Vagina (tissue), 2 donors: Measurements from ENCODE around the gene FANCE. TPM values are rescaled to one million over a fixed set of nuclear protein-coding genes. Genes with fewer than 3 reads are reported as not detected.

Experiments used
- DNase-seq, 2 donors: peaks; one replicate each; pipeline ENCODE4 v3.0.0-alpha.2; 2017; ENCODE audit errors: extremely low spot score in 2 of 2
- H3K27ac ChIP-seq: fragments of 200-600 bp; sonication (generic); one replicate; pipeline ENCODE4 v1.5.1; 2019
- H3K27me3 ChIP-seq: fragments of 200-600 bp; sonication (generic); one replicate; pipeline ENCODE4 v1.5.1; 2019
- H3K36me3 ChIP-seq, 2 donors: fragments of 200-600 bp; sonication (generic); one replicate each; pipeline ENCODE4 v1.5.1; 2017 to 2019
- H3K4me1 ChIP-seq: fragments of 200-600 bp; sonication (generic); one replicate; pipeline ENCODE4 v1.5.1; 2019
- H3K4me3 ChIP-seq, 2 donors: fragments of 200-600 bp; sonication (generic); 1 replicate in 1 of 2; 2 replicates in 1 of 2; pipeline ENCODE4 v1.5.1; 2016 to 2019
- H3K9me3 ChIP-seq: fragments of 200-600 bp; sonication (generic); one replicate; pipeline ENCODE4 v1.5.1; 2019
- POLR2A ChIP-seq, 2 donors: fragments of 450-650 bp; IDR thresholded peaks; one replicate each; pipeline ENCODE4 v1.6.1; 2017; ENCODE audit warnings: antibody characterized with exemption in 2 of 2, mild to moderate bottlenecking in 2 of 2, moderate library complexity in 2 of 2
- POLR2AphosphoS5 ChIP-seq, 2 donors: sonication (generic); formaldehyde crosslinking; IDR thresholded peaks; one replicate each; pipeline ENCODE4 v1.9.0; 2017; ENCODE audit warnings: antibody characterized with exemption in 2 of 2, mild to moderate bottlenecking in 2 of 2, low read depth in 1 of 2; ENCODE audit not compliant: insufficient read depth in 1 of 2
- intact Hi-C: fragments of 100-400 bp; cut with DNase I; formaldehyde crosslinking; loops from one replicate; pipeline ENCODE4 v1.15.1; 2023
- total RNA-seq: library from RNA; depleted of rRNA; stranded (reverse); fragments of >200 nt; gene quantifications from one replicate; pipeline ENCODE4 v1.2.3, GENCODE V29; 2016
- TF ChIP-seq, protein P1 (sequence below), 3 experiments: fragments of 450-650 bp in 2 of 3; fragments of 200-600 bp in 1 of 3; sonication (generic) in 1 of 3; IDR thresholded peaks; one replicate each; pipeline ENCODE4 v1.5.1; 2017 to 2019; ENCODE audit warnings: antibody characterized with exemption in 3 of 3, mild to moderate bottlenecking in 2 of 3, moderate library complexity in 2 of 3

FANCE gene
- total RNA-seq, 1 donor from 2014 or later, result 10.1 TPM

GRCh38 chr6:35507221-35507620 lies 55.1 kb downstream of the FANCE start:
- no peak for DNase-seq
- no peaks in the 10 kb centered on the region for H3K9me3 ChIP-seq
- no peak overlapping the region for H3K27ac ChIP-seq
- H3K4me1 ChIP-seq, result peaks cover 21% of the 10 kb centered on the region
- intact Hi-C loops, result no loop called here
- H3K36me3 ChIP-seq, result no peaks in the 10 kb centered on the region
- TF ChIP-seq, protein P1, sequence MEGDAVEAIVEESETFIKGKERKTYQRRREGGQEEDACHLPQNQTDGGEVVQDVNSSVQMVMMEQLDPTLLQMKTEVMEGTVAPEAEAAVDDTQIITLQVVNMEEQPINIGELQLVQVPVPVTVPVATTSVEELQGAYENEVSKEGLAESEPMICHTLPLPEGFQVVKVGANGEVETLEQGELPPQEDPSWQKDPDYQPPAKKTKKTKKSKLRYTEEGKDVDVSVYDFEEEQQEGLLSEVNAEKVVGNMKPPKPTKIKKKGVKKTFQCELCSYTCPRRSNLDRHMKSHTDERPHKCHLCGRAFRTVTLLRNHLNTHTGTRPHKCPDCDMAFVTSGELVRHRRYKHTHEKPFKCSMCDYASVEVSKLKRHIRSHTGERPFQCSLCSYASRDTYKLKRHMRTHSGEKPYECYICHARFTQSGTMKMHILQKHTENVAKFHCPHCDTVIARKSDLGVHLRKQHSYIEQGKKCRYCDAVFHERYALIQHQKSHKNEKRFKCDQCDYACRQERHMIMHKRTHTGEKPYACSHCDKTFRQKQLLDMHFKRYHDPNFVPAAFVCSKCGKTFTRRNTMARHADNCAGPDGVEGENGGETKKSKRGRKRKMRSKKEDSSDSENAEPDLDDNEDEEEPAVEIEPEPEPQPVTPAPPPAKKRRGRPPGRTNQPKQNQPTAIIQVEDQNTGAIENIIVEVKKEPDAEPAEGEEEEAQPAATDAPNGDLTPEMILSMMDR (IDR thresholded peaks at IDR 0.05), result no peak
- TF ChIP-seq POLR2A (IDR thresholded peaks at IDR 0.05) (no peak), POLR2AphosphoS5 (IDR thresholded peaks at IDR 0.05; ENCODE audit: insufficient read depth in 1 of 2, low read depth in 1 of 2) (no peak)
- no peaks in the 10 kb centered on the region for H3K27me3 ChIP-seq
- no peak overlapping the region for H3K4me3 ChIP-seq

- Histone ChIP-seq H3K4me3 (no peak overlapping the region), H3K4me1 (peaks cover 22% of the 10 kb centered on the region), H3K27me3 (no peaks in the 10 kb centered on the region), H3K9me3 (no peaks in the 10 kb centered on the region), H3K36me3 (no peaks in the 10 kb centered on the region), H3K27ac (no peak overlapping the region)
- DNase-seq, result no peak
- intact Hi-C loops, result no loop called here
- TF ChIP-seq POLR2A (IDR thresholded peaks at IDR 0.05), result no peak
- no peak for TF ChIP-seq POLR2AphosphoS5 (IDR thresholded peaks at IDR 0.05; ENCODE audit: insufficient read depth in 1 of 2, low read depth in 1 of 2)
- TF ChIP-seq, protein P1 (IDR thresholded peaks at IDR 0.05), result no peak
These were observed 55.9 kb downstream of the FANCE start for GRCh38 chr6:35508027-35508426.

DNA sequence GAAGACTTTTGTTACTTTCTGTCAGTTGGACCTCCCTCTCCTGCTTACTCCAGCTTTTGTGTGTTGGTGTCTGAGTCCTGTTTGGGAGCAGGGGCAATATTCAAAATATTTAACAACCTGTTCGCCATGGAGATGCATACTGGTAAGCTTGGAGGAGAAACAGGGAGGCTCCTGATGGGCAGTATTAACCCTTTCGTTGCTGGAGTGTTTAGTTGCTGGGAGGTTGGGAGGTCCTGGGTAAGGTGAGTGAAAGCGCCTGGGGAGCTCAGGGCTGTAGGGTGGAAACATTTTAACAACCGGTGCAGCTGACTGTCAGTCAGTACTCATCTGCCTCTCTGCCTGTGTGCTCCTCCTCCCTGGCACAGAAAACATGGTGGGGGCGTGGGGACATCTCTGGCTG lies 56.4 kb downstream of the FANCE start:
- no peaks in the 10 kb centered on the region for H3K36me3 ChIP-seq
- no peak overlapping the region for H3K27ac ChIP-seq
- H3K4me3 ChIP-seq, result no peak overlapping the region
- no peaks in the 10 kb centered on the region for H3K9me3 ChIP-seq
- no peaks in the 10 kb centered on the region for H3K27me3 ChIP-seq
- TF ChIP-seq, protein P1 (IDR thresholded peaks at IDR 0.05), result no peak
- TF ChIP-seq POLR2AphosphoS5 (IDR thresholded peaks at IDR 0.05; ENCODE audit: insufficient read depth in 1 of 2, low read depth in 1 of 2), result no peak
- no peak for TF ChIP-seq POLR2A (IDR thresholded peaks at IDR 0.05)
- peaks cover 22% of the 10 kb centered on the region for H3K4me1 ChIP-seq
- no peak for DNase-seq
- intact Hi-C loops, result no loop called here

DNA sequence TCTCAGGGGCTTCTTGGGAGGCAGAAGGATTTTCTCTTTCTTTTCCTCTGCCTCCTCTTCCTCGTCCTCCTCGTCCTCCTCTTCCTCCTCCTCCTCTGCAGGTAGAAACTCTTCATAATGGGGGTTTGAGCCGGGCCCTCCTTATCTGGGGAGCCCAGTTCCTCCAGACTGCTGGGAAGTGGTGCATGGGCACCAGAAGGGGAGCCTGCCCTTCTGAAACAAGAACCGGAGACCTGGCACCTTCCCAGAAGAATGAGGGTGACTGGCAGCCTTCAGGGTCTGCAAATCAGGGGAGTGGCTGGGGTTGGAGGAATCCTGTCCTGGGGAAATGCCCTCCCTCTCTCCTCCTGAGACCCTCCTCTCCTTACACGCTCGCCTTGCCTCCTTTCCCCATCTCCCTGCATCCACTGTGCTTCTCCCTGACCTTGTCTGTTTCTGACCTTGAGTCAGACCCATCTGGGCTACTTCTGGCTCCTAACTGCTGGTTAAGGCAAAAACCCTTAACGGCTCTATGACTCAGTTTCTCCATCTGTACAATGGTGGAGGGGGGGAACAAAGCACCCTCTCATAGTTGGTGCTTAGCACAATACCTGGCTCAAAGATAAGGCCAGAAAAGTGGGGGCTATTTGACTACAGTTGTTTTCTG lies 58.9 kb downstream of the FANCE start:
- H3K36me3 ChIP-seq, result no peaks in the 10 kb centered on the region

DNA sequence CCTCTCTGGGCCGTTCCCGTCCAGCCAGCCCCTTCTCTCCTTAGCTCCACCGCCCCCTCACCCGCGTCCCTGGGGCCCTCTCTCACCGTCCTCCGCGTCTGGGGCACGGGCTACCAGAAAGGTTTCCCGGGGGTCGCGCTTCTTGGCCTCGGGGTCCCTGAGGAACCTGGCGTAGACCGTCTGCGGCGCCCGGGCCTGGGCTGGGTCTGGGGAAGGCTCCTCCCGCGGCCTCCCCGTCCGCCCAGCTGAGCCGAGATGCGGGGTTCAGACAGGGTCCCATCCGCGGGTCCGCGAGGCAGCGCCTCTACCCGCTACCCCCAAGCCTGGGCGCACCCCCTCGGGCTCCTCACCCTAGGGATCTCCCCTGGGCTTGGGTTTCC lies 59.4 kb downstream of the FANCE start:
- Histone ChIP-seq H3K4me1 (peaks cover 15% of the 10 kb centered on the region), H3K9me3 (no peaks in the 10 kb centered on the region), H3K27me3 (no peaks in the 10 kb centered on the region), H3K4me3 (peak overlapping the region; percentile 31 to 41), H3K36me3 (no peaks in the 10 kb centered on the region), H3K27ac (no peak overlapping the region)
- TF ChIP-seq, protein P1 (IDR thresholded peaks at IDR 0.05), result no peak
- no peak for TF ChIP-seq POLR2AphosphoS5 (IDR thresholded peaks at IDR 0.05; ENCODE audit: insufficient read depth in 1 of 2, low read depth in 1 of 2)
- no peak for TF ChIP-seq POLR2A (IDR thresholded peaks at IDR 0.05)
- intact Hi-C loops, result no loop called here
- no peak for DNase-seq

More for the DNA sequence above, 58.9 kb downstream of the FANCE start:
- Histone ChIP-seq H3K9me3 (no peaks in the 10 kb centered on the region), H3K27me3 (no peaks in the 10 kb centered on the region), H3K4me1 (peaks cover 19% of the 10 kb centered on the region), H3K27ac (no peak overlapping the region), H3K4me3 (peak overlapping the region in 1 of 2 donors; percentile 41)
- intact Hi-C loops, result no loop called here
- DNase-seq, result no peak
- TF ChIP-seq POLR2A (IDR thresholded peaks at IDR 0.05) (no peak), POLR2AphosphoS5 (IDR thresholded peaks at IDR 0.05; ENCODE audit: insufficient read depth in 1 of 2, low read depth in 1 of 2) (no peak)
- TF ChIP-seq, protein P1 (IDR thresholded peaks at IDR 0.05), result no peak
